C4-2B (cell line): ENCODE results near the gene PSD.

ENCODE experiments used
- CTCF ChIP-seq: fragments of 450-650 bp; conservative IDR thresholded peaks from 2 replicates; pipeline ENCODE4 v1.5.1; 2017; ENCODE audit warnings: mild to moderate bottlenecking
- ZFX ChIP-seq: fragments of 450-650 bp; IDR thresholded peaks from 2 replicates; pipeline ENCODE4 v1.6.1; 2017

- no peak for TF ChIP-seq CTCF
- no peak for TF ChIP-seq ZFX
These were observed 3.8 kb downstream of the PSD start for GRCh38 chr10:102414749-102415148.
